RWPE2 (cell line): ENCODE measurements around the gene TEX51.

ENCODE experiments used
- ATAC-seq: fragments of 200-7000 bp; cut with Tn5 transposase; 3 replicates; pipeline ENCODE4 v1.9.1; 2021; ENCODE audit warnings: low read depth
- DNase-seq: peaks from one replicate; pipeline ENCODE4 v3.0.0-alpha.2; 2020; ENCODE audit warnings: low spot score
- H3K27ac ChIP-seq: fragments of 450-650 bp; 2 replicates; pipeline ENCODE4 v1.5.1; 2017; ENCODE audit warnings: mild to moderate bottlenecking; ENCODE audit not compliant: poor library complexity, severe bottlenecking
- H3K27me3 ChIP-seq: fragments of 250-450 bp; sonication (Bioruptor Pico); 2 replicates; pipeline ENCODE4 v1.5.1; 2021; ENCODE audit warnings: mild to moderate bottlenecking, moderate library complexity; ENCODE audit not compliant: insufficient read depth, poor library complexity, severe bottlenecking
- H3K36me3 ChIP-seq: fragments of 250-450 bp; sonication (Bioruptor Pico); 2 replicates; pipeline ENCODE4 v1.5.1; 2020; ENCODE audit warnings: low read depth, mild to moderate bottlenecking, moderate library complexity
- H3K4me1 ChIP-seq: fragments of 250-450 bp; sonication (Bioruptor Pico); 2 replicates; pipeline ENCODE4 v1.5.1; 2021; ENCODE audit warnings: mild to moderate bottlenecking, moderate library complexity; ENCODE audit not compliant: insufficient read depth, poor library complexity, severe bottlenecking
- H3K4me3 ChIP-seq: fragments of 250-450 bp; sonication (Bioruptor Pico); 2 replicates; pipeline ENCODE4 v1.5.1; 2021; ENCODE audit warnings: mild to moderate bottlenecking, moderate library complexity; ENCODE audit not compliant: severe bottlenecking
- H3K9me3 ChIP-seq: fragments of 250-450 bp; sonication (Bioruptor Pico); 2 replicates; pipeline ENCODE4 v1.5.1; 2021; ENCODE audit warnings: mild to moderate bottlenecking, moderate library complexity; ENCODE audit not compliant: severe bottlenecking
- TF ChIP-seq, protein P1 (sequence below): fragments of 450-650 bp; IDR thresholded peaks from one replicate; pipeline ENCODE4 v1.5.1; 2017; ENCODE audit warnings: mild to moderate bottlenecking, moderate library complexity; ENCODE audit not compliant: poor library complexity, severe bottlenecking

Gene TEX51

DNA sequence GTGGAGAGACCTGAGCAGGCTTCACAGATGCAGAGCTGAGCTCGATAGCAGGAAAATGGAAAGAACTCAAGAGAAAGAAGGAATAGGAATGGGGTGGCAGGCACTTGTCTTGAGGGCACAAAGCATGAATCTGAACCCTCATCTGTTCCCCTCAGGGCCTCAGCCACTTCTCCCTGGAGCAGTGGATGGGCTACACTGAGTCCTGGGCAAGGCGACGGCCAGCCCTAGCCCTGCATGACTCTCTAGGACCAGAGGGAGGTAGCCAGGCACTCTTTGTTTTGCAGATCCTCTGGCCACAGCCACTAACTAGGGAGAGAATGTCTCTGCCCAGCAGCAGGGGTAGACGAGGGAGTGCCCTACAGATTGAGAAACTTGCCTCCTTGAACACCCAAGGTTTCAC, 3.4 kb upstream of the TEX51 start:
- DNase-seq = no peak
- TF ChIP-seq, protein P1, sequence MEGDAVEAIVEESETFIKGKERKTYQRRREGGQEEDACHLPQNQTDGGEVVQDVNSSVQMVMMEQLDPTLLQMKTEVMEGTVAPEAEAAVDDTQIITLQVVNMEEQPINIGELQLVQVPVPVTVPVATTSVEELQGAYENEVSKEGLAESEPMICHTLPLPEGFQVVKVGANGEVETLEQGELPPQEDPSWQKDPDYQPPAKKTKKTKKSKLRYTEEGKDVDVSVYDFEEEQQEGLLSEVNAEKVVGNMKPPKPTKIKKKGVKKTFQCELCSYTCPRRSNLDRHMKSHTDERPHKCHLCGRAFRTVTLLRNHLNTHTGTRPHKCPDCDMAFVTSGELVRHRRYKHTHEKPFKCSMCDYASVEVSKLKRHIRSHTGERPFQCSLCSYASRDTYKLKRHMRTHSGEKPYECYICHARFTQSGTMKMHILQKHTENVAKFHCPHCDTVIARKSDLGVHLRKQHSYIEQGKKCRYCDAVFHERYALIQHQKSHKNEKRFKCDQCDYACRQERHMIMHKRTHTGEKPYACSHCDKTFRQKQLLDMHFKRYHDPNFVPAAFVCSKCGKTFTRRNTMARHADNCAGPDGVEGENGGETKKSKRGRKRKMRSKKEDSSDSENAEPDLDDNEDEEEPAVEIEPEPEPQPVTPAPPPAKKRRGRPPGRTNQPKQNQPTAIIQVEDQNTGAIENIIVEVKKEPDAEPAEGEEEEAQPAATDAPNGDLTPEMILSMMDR = no peak
- H3K27ac ChIP-seq = no peak overlapping the region
- H3K36me3 ChIP-seq = no peaks in the 10 kb centered on the region
- H3K4me1 ChIP-seq = no peaks in the 10 kb centered on the region
- H3K4me3 ChIP-seq = no peak overlapping the region
- no peak for ATAC-seq
- no peaks in the 10 kb centered on the region for H3K9me3 ChIP-seq
- no peaks in the 10 kb centered on the region for H3K27me3 ChIP-seq

- no peaks in the 10 kb centered on the region for H3K9me3 ChIP-seq
- ATAC-seq (no peak), DNase-seq (no peak)
- H3K4me3 ChIP-seq = no peak overlapping the region
- H3K4me1 ChIP-seq = no peaks in the 10 kb centered on the region
- H3K27me3 ChIP-seq = no peaks in the 10 kb centered on the region
- H3K36me3 ChIP-seq = no peaks in the 10 kb centered on the region
- H3K27ac ChIP-seq = no peak overlapping the region
- TF ChIP-seq, protein P1 = no peak
Observed at GRCh38 chr2:126896471-126896870, 2.2 kb upstream of the TEX51 start.

DNA sequence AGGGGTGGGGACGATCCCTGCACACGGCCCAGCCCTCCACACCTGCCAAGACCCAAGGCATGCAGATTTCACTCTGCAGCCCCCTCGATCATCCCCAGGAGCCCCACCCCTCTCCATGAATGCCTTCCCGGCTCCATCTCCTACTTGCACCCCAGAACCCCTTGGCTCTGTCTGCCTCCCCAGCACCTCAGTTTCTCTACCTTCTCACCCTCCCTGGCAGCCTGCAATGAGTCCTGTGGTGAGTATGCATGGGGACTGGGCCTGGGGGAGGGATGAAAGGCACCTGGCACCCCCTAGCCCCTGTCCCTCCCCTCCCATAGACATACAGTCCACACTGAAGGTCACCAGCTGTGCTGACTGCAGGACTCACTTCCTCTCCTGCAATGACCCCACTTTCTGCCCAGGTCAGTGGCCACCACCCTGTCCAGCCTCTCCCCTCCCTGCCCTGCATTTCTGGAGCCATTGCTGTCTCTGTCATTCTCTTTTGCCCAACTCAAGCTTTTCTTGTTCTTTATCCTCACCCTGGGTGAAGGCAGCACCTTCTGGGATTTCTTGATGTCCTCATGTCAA, 1.0 kb downstream of the TEX51 start:
- no peaks in the 10 kb centered on the region for H3K9me3 ChIP-seq
- no peak overlapping the region for H3K4me3 ChIP-seq
- TF ChIP-seq, protein P1 = no peak
- DNase-seq (no peak), ATAC-seq (no peak)
- no peaks in the 10 kb centered on the region for H3K36me3 ChIP-seq
- H3K4me1 ChIP-seq = no peaks in the 10 kb centered on the region
- no peak overlapping the region for H3K27ac ChIP-seq
- H3K27me3 ChIP-seq = no peaks in the 10 kb centered on the region

DNA sequence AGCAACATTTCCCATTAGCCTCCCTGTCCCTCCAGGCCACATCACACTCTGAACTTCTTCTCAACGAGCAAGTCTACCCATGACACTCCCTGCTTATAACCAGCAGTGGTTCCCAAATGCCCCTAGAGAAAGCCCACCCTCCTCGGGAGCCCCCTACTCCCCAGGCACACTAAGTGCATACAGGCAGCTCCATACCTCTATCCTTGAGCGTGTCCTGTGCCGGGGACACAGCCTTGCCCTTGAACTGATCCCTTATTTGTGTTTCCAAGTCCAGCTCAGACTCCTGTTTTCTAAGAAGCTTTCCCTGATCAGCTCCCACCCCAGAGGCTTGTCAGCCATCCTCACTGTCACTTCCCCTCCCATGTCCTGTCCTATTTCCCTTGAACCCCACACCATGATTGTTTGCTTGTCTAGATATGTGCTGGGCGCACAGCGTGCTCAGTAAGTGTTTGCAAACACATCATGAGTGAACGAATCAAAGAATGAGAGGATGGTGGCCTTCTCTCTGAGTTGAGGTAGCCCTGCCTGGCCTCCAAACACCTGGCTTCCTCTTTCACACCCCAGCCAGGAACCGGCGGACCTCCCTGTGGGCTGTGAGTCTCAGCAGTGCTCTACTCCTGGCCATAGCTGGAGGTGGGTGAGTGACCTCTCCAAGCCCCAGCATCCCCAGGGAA, 2.1 kb downstream of the TEX51 start:
- Histone ChIP-seq H3K9me3 (no peaks in the 10 kb centered on the region), H3K27me3 (no peaks in the 10 kb centered on the region), H3K27ac (no peak overlapping the region), H3K36me3 (no peaks in the 10 kb centered on the region), H3K4me3 (no peak overlapping the region), H3K4me1 (no peaks in the 10 kb centered on the region)
- ATAC-seq (no peak), DNase-seq (no peak)
- TF ChIP-seq, protein P1 = no peak

- no peaks in the 10 kb centered on the region for H3K9me3 ChIP-seq
- no peak overlapping the region for H3K27ac ChIP-seq
- no peak for ATAC-seq
- H3K4me1 ChIP-seq = no peaks in the 10 kb centered on the region
- DNase-seq = no peak
- H3K4me3 ChIP-seq = no peak overlapping the region
- TF ChIP-seq, protein P1 = no peak
- H3K27me3 ChIP-seq = no peaks in the 10 kb centered on the region
- no peaks in the 10 kb centered on the region for H3K36me3 ChIP-seq
Observed at GRCh38 chr2:126901459-126901858, 2.8 kb downstream of the TEX51 start.
